Thoracic aorta (tissue), 2 donors: ENCODE data around the gene OXA1L. TPM values are rescaled to one million over a fixed set of nuclear protein-coding genes. Genes with fewer than 3 reads are reported as not detected.

Experiments
- ATAC-seq: fragments of 150-250 bp; one replicate; pipeline ENCODE4 v1.8.0; 2017; ENCODE audit warnings: low read depth; ENCODE audit not compliant: insufficient number of reproducible peaks, low FRiP score
- DNase-seq: peaks from one replicate; pipeline ENCODE4 v3.0.0-alpha.2; 2020; ENCODE audit warnings: low spot score
- H3K27ac ChIP-seq, 2 donors: fragments of 200-600 bp; sonication (generic); 1 replicate in 1 of 2; 2 replicates in 1 of 2; pipeline ENCODE4 v1.5.1; 2016; ENCODE audit warnings: mild to moderate bottlenecking in 2 of 2, moderate library complexity in 2 of 2
- H3K27me3 ChIP-seq: fragments of 200-600 bp; sonication (generic); replicated peaks from 2 replicates; pipeline ENCODE4 v1.6.0; 2016; ENCODE audit warnings: mild to moderate bottlenecking; ENCODE audit not compliant: insufficient read depth
- H3K36me3 ChIP-seq: fragments of 200-600 bp; sonication (generic); one replicate; pipeline ENCODE4 v1.5.1; 2016
- H3K4me1 ChIP-seq, 2 donors: fragments of 200-600 bp; sonication (generic); 1 replicate in 1 of 2; 2 replicates in 1 of 2; pipeline versions ENCODE4 v1.5.1 to v1.6.0; 2016; ENCODE audit warnings: low read depth in 2 of 2, mild to moderate bottlenecking in 1 of 2; ENCODE audit not compliant: control insufficient read depth in 1 of 2
- H3K4me3 ChIP-seq: fragments of 200-600 bp; sonication (generic); 2 replicates; pipeline ENCODE4 v1.5.1; 2016; ENCODE audit warnings: mild to moderate bottlenecking
- H3K9me3 ChIP-seq: fragments of 200-600 bp; sonication (generic); 2 replicates; pipeline ENCODE4 v1.5.1; 2016
- CTCF ChIP-seq: fragments of 200-600 bp; sonication (generic); IDR thresholded peaks from one replicate; pipeline ENCODE4 v1.5.1; 2019; ENCODE audit warnings: antibody characterized with exemption
- total RNA-seq, 2 donors: library from RNA; depleted of rRNA; stranded (reverse); fragments of >200 nt; gene quantifications; one replicate each; pipeline versions ENCODE4 v1.1.0 to v1.2.3, GENCODE V29; 2016

The OXA1L gene
- total RNA-seq, 2 donors from 2014 or later, result 72.2 to 72.6 TPM

- H3K9me3 ChIP-seq, result no peaks in the 10 kb centered on the region
- no peak for ATAC-seq
- H3K4me1 ChIP-seq, result peaks cover 8 to 22% of the 10 kb centered on the region in 2 donors
- no peak for DNase-seq
- TF ChIP-seq CTCF, result no peak
- no peaks in the 10 kb centered on the region for H3K27me3 ChIP-seq
- H3K36me3 ChIP-seq, result peaks cover 34% of the 10 kb centered on the region
- H3K27ac ChIP-seq, result no peak overlapping the region
- H3K4me3 ChIP-seq, result no peak overlapping the region
Measured at GRCh38 chr14:22768947-22769346, 2.5 kb downstream of the OXA1L start.

- DNase-seq (no peak), ATAC-seq (no peak)
- H3K27ac ChIP-seq, result no peak overlapping the region
- no peak overlapping the region for H3K4me3 ChIP-seq
- H3K36me3 ChIP-seq, result peaks cover 34% of the 10 kb centered on the region
- H3K9me3 ChIP-seq, result no peaks in the 10 kb centered on the region
- TF ChIP-seq CTCF, result no peak
- H3K4me1 ChIP-seq, result peaks cover 8 to 22% of the 10 kb centered on the region in 2 donors
- H3K27me3 ChIP-seq, result no peaks in the 10 kb centered on the region
Measured at GRCh38 chr14:22769369-22769768, 2.9 kb downstream of the OXA1L start.

GRCh38 chr14:22770481-22771187 lies 4.1 kb downstream of the OXA1L start:
- Histone ChIP-seq H3K9me3 (no peaks in the 10 kb centered on the region), H3K4me3 (no peak overlapping the region), H3K4me1 (peaks cover 8 to 20% of the 10 kb centered on the region in 2 donors), H3K36me3 (peaks cover 40% of the 10 kb centered on the region), H3K27ac (no peak overlapping the region), H3K27me3 (no peaks in the 10 kb centered on the region)
- ATAC-seq, result no peak
- no peak for TF ChIP-seq CTCF
- DNase-seq, result no peak

- H3K9me3 ChIP-seq, result no peaks in the 10 kb centered on the region
Measured at GRCh38 chr14:22772725-22773124, 6.2 kb downstream of the OXA1L start.

More at GRCh38 chr14:22772725-22773124, 6.2 kb downstream of the OXA1L start:
- DNase-seq, result no peak
- Histone ChIP-seq H3K4me3 (no peak overlapping the region), H3K36me3 (peaks cover 41% of the 10 kb centered on the region), H3K4me1 (peaks cover 4 to 9% of the 10 kb centered on the region in 2 donors), H3K27ac (peak overlapping the region in 1 of 2 donors; percentile 15), H3K27me3 (no peaks in the 10 kb centered on the region)
- no peak for TF ChIP-seq CTCF
- no peak for ATAC-seq
